Transverse colon (tissue), 4 donors: ENCODE data around the gene PDZD2.

ENCODE experiments used
- CTCF ChIP-seq, 5 experiments: fragments of 200-600 bp in 3 of 5; fragments of 450-650 bp in 2 of 5; sonication (generic) in 3 of 5; IDR thresholded peaks; 1 replicate in 2 of 5; 2 replicates in 3 of 5; pipeline ENCODE4 v1.5.1; 2016 to 2017; ENCODE audit warnings: antibody characterized with exemption in 5 of 5, inconsistent platforms in 3 of 5, mild to moderate bottlenecking in 2 of 5, moderate library complexity in 1 of 5
- POLR2AphosphoS5 ChIP-seq, 3 donors: sonication (generic); formaldehyde crosslinking; IDR thresholded peaks; one replicate each; pipeline ENCODE4 v1.6.1; 2016; ENCODE audit warnings: antibody characterized with exemption in 3 of 3

- no peak for TF ChIP-seq CTCF (IDR thresholded peaks at IDR 0.05)
- TF ChIP-seq POLR2AphosphoS5 (IDR thresholded peaks at IDR 0.05), result no peak
Measured at GRCh38 chr5:32029781-32030180, 390.9 kb downstream of the PDZD2 start.
